PC-9 (cell line): ENCODE results near the gene SHCBP1L. TPM values are rescaled to one million over a fixed set of nuclear protein-coding genes. Genes with fewer than 3 reads are reported as not detected.

Experiments
- Bru-seq: library from RNA; stranded (reverse); fragments of 400-500 nt; gene quantifications from one replicate; lab custom pipeline; 2021; lab: Mats Ljungman, UMichigan
- BruChase-seq, 2 experiments: library from RNA; stranded (reverse); fragments of 400-500 nt; gene quantifications; one replicate each; lab custom pipeline; 2021; lab: Mats Ljungman, UMichigan
- BruUV-seq: library from RNA; stranded (reverse); fragments of 400-500 nt; replicated peaks from 2 replicates; lab custom pipeline; 2021; lab: Mats Ljungman, UMichigan
- CTCF ChIA-PET: fragments of 300-600 bp; sonication (Branson Sonifier 250); formaldehyde crosslinking; loops from one replicate; lab custom pipeline; 2022; ENCODE audit warnings: antibody characterized with exemption; lab: Charles Lee
- POLR2A ChIA-PET: fragments of 300-600 bp; sonication (Branson Sonifier 250); formaldehyde crosslinking; loops from one replicate; lab custom pipeline; 2022; ENCODE audit warnings: antibody characterized with exemption; ENCODE audit not compliant: unreplicated experiment; lab: Charles Lee
- DNase-seq, 2 experiments: peaks; one replicate each; pipeline versions ENCODE4 v3.0.0 to v3.0.0-alpha.2; 2015 to 2022; ENCODE audit warnings: mixed read lengths in 1 of 2
- H2AFZ ChIP-seq: fragments of 200-600 bp; sonication (generic); 2 replicates; pipeline ENCODE4 v1.8.1; 2017; ENCODE audit warnings: antibody characterized with exemption
- H3F3A ChIP-seq: fragments of 200-600 bp; sonication (generic); 2 replicates; pipeline ENCODE4 v1.8.1; 2017; ENCODE audit warnings: antibody characterized with exemption, mild to moderate bottlenecking, low read depth; ENCODE audit not compliant: insufficient read depth
- H3K27ac ChIP-seq: fragments of 200-600 bp; sonication (generic); 2 replicates; pipeline ENCODE4 v1.6.1; 2016; ENCODE audit warnings: mixed run types
- H3K27me3 ChIP-seq: fragments of 200-600 bp; sonication (generic); 2 replicates; pipeline ENCODE4 v1.6.1; 2016; ENCODE audit warnings: low read depth, mixed run types; ENCODE audit not compliant: insufficient read depth
- H3K36me3 ChIP-seq: fragments of 200-600 bp; sonication (generic); 2 replicates; pipeline ENCODE4 v1.6.1; 2016; ENCODE audit warnings: low read depth, mixed run types
- H3K4me1 ChIP-seq: fragments of 200-600 bp; sonication (generic); replicated peaks from 2 replicates; pipeline ENCODE4 v1.6.1; 2016; ENCODE audit warnings: mixed run types; ENCODE audit not compliant: insufficient read depth
- H3K4me2 ChIP-seq: fragments of 200-600 bp; sonication (generic); 2 replicates; pipeline ENCODE4 v1.6.1; 2017; ENCODE audit warnings: mixed run types
- H3K4me3 ChIP-seq: fragments of 200-600 bp; sonication (generic); 2 replicates; pipeline ENCODE4 v1.6.1; 2016; ENCODE audit warnings: mixed run types
- H3K79me2 ChIP-seq: fragments of 200-600 bp; sonication (generic); 2 replicates; pipeline ENCODE4 v1.6.1; 2017; ENCODE audit warnings: low read depth, mixed run types
- H3K9me2 ChIP-seq: fragments of 200-600 bp; sonication (generic); 2 replicates; pipeline ENCODE4 v1.8.1; 2017; ENCODE audit warnings: mild to moderate bottlenecking; ENCODE audit not compliant: insufficient read depth
- H3K9me3 ChIP-seq: fragments of 200-600 bp; sonication (generic); 2 replicates; pipeline ENCODE4 v1.8.1; 2016; ENCODE audit warnings: low read depth; ENCODE audit not compliant: insufficient read depth
- H4K20me1 ChIP-seq: fragments of 200-600 bp; sonication (generic); 2 replicates; pipeline ENCODE4 v1.8.1; 2017; ENCODE audit not compliant: insufficient read depth
- CTCF ChIP-seq: fragments of 200-600 bp; sonication (generic); conservative IDR thresholded peaks from 2 replicates; pipeline ENCODE4 v1.6.1; 2017; ENCODE audit warnings: mixed run types, antibody characterized with exemption, mild to moderate bottlenecking, moderate library complexity
- EZH2 ChIP-seq: fragments of 200-600 bp; sonication (generic); IDR thresholded peaks from 2 replicates; pipeline ENCODE4 v1.8.0; 2017; ENCODE audit warnings: antibody characterized with exemption, low read depth
- intact Hi-C: fragments of 100-400 bp; cut with micrococcal nuclease; formaldehyde crosslinking; loops from one replicate; pipeline ENCODE4 v1.10.0; 2022; ENCODE audit not compliant: unreplicated experiment
- long read RNA-seq: library from polyadenylated mRNA; stranded (forward); transcript quantifications from one replicate; pipeline ENCODE4 v2.0.0, GENCODE V29; 2022
- total RNA-seq: library from RNA; stranded (reverse); gene quantifications from 2 replicates; pipeline ENCODE4 v1.2.3, GENCODE V29; 2021

Gene SHCBP1L
- total RNA-seq = not detected in 2 replicates
- Bru-seq, nascent RNA = percentile 7 among the genes with signal in this experiment
- BruChase-seq, experiment 1, labeled RNA remaining after a 2-hour chase = percentile 7 among the genes with signal in this experiment
- BruChase-seq, experiment 2, labeled RNA remaining after a 6-hour chase = percentile 7 among the genes with signal in this experiment
- long read RNA-seq = 0 reads

DNA sequence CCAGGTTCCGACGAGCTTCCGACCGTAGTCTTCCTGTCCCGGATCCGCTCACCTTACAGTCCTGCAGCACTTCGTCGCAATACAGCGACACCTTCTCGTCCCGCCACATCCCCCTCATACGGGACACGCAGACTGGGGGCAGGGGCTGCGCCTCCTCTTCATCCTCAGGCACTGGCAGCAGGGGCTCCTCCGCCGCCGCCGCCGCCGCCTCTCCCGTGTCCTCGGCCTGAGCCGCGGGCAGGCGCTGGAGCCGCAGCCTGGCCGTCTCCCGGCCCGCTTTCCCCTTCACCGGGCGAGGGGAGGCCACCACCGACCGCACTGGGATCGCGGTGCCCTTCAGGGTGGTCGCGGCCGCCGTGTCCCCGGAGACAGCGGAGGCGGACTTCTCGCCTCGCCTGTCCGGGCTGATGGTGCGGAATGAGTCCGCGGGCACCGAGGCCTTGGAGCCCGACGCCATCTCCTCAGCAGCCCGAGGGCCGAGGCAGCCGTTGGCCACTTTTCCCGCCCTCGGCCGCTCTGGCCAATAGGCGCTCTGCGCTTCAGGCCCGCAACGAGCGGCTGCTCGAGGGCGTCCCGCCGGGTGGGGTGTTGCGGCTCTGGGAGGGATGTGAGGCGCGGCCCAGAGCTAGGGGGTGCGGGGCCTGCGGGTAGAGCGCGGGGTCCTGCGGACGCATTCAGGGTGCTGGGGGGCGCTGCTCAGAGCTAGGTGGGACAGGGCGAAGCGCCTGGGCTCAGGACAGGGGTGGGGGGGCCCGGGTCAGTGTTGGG lies at the start of gene SHCBP1L:
Gene SHCBP1L (minus strand): TSS at position 490 of the 768 bp plus-strand sequence. CDS start 33 bp downstream, at position 457.
- Histone ChIP-seq H4K20me1 (no peaks in the 10 kb centered on the region), H3K4me1 (peaks cover 20% of the 10 kb centered on the region), H2AFZ (no peak within 1 kb of the TSS), H3K4me2 (no peak within 1 kb of the TSS), H3K27ac (no peak within 1 kb of the TSS), H3F3A (peaks cover 29% of the 10 kb centered on the region), H3K36me3 (no peaks in the 10 kb centered on the region), H3K27me3 (no peaks in the 10 kb centered on the region), H3K9me2 (no peaks in the 10 kb centered on the region; the same call in 1 of the 2 replicates), H3K9me3 (no peaks in the 10 kb centered on the region), H3K79me2 (no peaks in the 10 kb centered on the region), H3K4me3 (no peak within 1 kb of the TSS)
- ChIA-PET POLR2A (no interaction called here), CTCF (no interaction called here)
- no TSS peak for BruUV-seq
- TF ChIP-seq CTCF (no peak), EZH2 (no peak)
- no peak for DNase-seq
- intact Hi-C loops = no loop called here

GRCh38 chr1:183002267-183002666 lies 49.3 kb upstream of the SHCBP1L start:
- CTCF ChIA-PET = no interaction called here
- no TSS peak for BruUV-seq
- H3K4me3 ChIP-seq = no peak overlapping the region
- no peaks in the 10 kb centered on the region for H4K20me1 ChIP-seq
- DNase-seq = no peak
- H3K9me3 ChIP-seq = no peaks in the 10 kb centered on the region; the same call in 1 of the 2 replicates
- no peak overlapping the region for H3K27ac ChIP-seq
- H3K27me3 ChIP-seq = no peaks in the 10 kb centered on the region
- no peaks in the 10 kb centered on the region for H3K79me2 ChIP-seq
- no peak overlapping the region for H3K4me2 ChIP-seq
- H3K4me1 ChIP-seq = 0 out of 2 replicates have a peak, but pooled peaks cover 8% of the 10 kb centered on the region
- H2AFZ ChIP-seq = no peak overlapping the region; the same call in 1 of the 2 replicates
- H3F3A ChIP-seq = no peaks in the 10 kb centered on the region
- H3K9me2 ChIP-seq = no peaks in the 10 kb centered on the region; the same call in 1 of the 2 replicates
- H3K36me3 ChIP-seq = no peaks in the 10 kb centered on the region
- intact Hi-C loops = no loop called here
- TF ChIP-seq EZH2 (no peak), CTCF (no peak)
- POLR2A ChIA-PET = interaction anchor here (0.7 kb wide), 1 partner anchor 9 kb away, joined by 8 read pairs; no protein-coding TSS in a partner anchor

- H3K79me2 ChIP-seq = no peaks in the 10 kb centered on the region
- no peak for DNase-seq
- H3K27ac ChIP-seq = no peak overlapping the region
- H4K20me1 ChIP-seq = no peaks in the 10 kb centered on the region
- BruUV-seq = no TSS peak
- H3K27me3 ChIP-seq = no peaks in the 10 kb centered on the region
- H3K4me1 ChIP-seq = 0 out of 2 replicates have a peak, but pooled peaks cover 8% of the 10 kb centered on the region
- TF ChIP-seq CTCF = no peak
- H3K36me3 ChIP-seq = no peaks in the 10 kb centered on the region
- H3K4me3 ChIP-seq = no peak overlapping the region
- ChIA-PET POLR2A (no interaction called here), CTCF (no interaction called here)
- intact Hi-C loops = no loop called here
- H2AFZ ChIP-seq = no peak overlapping the region
- no peaks in the 10 kb centered on the region; the same call in 1 of the 2 replicates for H3K9me2 ChIP-seq
- H3K9me3 ChIP-seq = no peaks in the 10 kb centered on the region; the same call in 1 of the 2 replicates
- H3F3A ChIP-seq = no peaks in the 10 kb centered on the region
- no peak overlapping the region for H3K4me2 ChIP-seq
Measured at GRCh38 chr1:183000167-183000962, 47.4 kb upstream of the SHCBP1L start.
